NCI-H2107 treated with DMSO at 0.1 percent for 48 hours (cell line): Measurements from ENCODE around the gene PLXNA2.
A peak's percentile ranks its signal among the peaks of the same experiment; 100 is the strongest.

Experiments
- DNase-seq: peaks from one replicate; lab custom pipeline; 2025; ENCODE audit not compliant: unreplicated experiment; lab: John Stamatoyannopoulos, UW

PLXNA2 gene

GRCh38 chr1:208183977-208184911 lies 59.9 kb downstream of the PLXNA2 start:
- DNase-seq: no peak

GRCh38 chr1:208182880-208183645 lies 61.1 kb downstream of the PLXNA2 start:
- no peak for DNase-seq

- DNase-seq: no peak
Observed at GRCh38 chr1:208181364-208181763, 62.8 kb downstream of the PLXNA2 start.

GRCh38 chr1:208180421-208180820 lies 63.8 kb downstream of the PLXNA2 start:
- DNase-seq: no peak

GRCh38 chr1:208179961-208180409 lies 64.2 kb downstream of the PLXNA2 start:
- DNase-seq: no peak

GRCh38 chr1:208179263-208179816 lies 64.8 kb downstream of the PLXNA2 start:
- no peak for DNase-seq

GRCh38 chr1:208178091-208178529 lies 66.1 kb downstream of the PLXNA2 start:
- DNase-seq: peak; percentile 68

- peak; percentile 70 for DNase-seq
Observed at GRCh38 chr1:208177656-208178055, 66.5 kb downstream of the PLXNA2 start.

GRCh38 chr1:208176649-208177048 lies 67.5 kb downstream of the PLXNA2 start:
- DNase-seq: no peak

GRCh38 chr1:208175508-208175895 lies 68.7 kb downstream of the PLXNA2 start:
- DNase-seq: no peak

GRCh38 chr1:208174731-208175507 lies 69.3 kb downstream of the PLXNA2 start:
- no peak for DNase-seq

GRCh38 chr1:208174200-208174599 lies 70.0 kb downstream of the PLXNA2 start:
- no peak for DNase-seq

GRCh38 chr1:208173749-208174148 lies 70.4 kb downstream of the PLXNA2 start:
- DNase-seq: no peak

- DNase-seq: no peak
Observed at GRCh38 chr1:208172423-208173145, 71.6 kb downstream of the PLXNA2 start.

GRCh38 chr1:208171616-208172422 lies 72.4 kb downstream of the PLXNA2 start:
- no peak for DNase-seq

- DNase-seq: peak; percentile 65
Observed at GRCh38 chr1:208170252-208170651, 73.9 kb downstream of the PLXNA2 start.

GRCh38 chr1:208169081-208169879 lies 74.9 kb downstream of the PLXNA2 start:
- DNase-seq: no peak

- no peak for DNase-seq
Observed at GRCh38 chr1:208167261-208167869, 76.8 kb downstream of the PLXNA2 start.
